Measurements from ENCODE around the gene MAD1L1. TPM values are rescaled to one million over a fixed set of nuclear protein-coding genes. Genes with fewer than 3 reads are reported as not detected.

Gene MAD1L1
- total and polyA plus RNA-seq, 4 donors, result 43.0 to 54.9 (median 49.9) TPM

GRCh38 chr7:2086229-2086628 lies 146.5 kb downstream of the MAD1L1 start:
- Histone ChIP-seq H3K9me3 (ENCODE audit: control insufficient read depth in 4 of 4, insufficient read depth in 3 of 4, low read length in 3 of 4) (no peaks in the 10 kb centered on the region), H3K4me3 (no peak overlapping the region), H3K36me3 (ENCODE audit: control insufficient read depth in 4 of 4, insufficient read depth in 4 of 4, low read length in 4 of 4) (peaks cover 0 to 9% (median 0%) of the 10 kb centered on the region in 4 donors), H3K4me1 (ENCODE audit: control insufficient read depth in 5 of 5, insufficient read depth in 5 of 5, low read length in 5 of 5) (peaks cover 0 to 10% (median 0%) of the 10 kb centered on the region in 5 donors), H3K27me3 (ENCODE audit: control insufficient read depth in 3 of 3, insufficient read depth in 3 of 3, low read length in 2 of 3) (no peaks in the 10 kb centered on the region), H3K9ac (ENCODE audit: insufficient read depth in 1 of 2, low read length in 2 of 2) (no peak overlapping the region), H3K27ac (ENCODE audit: low read depth in 1 of 2, low read length in 1 of 2) (no peak overlapping the region)
- TF ChIP-seq CTCF (IDR thresholded peaks at IDR 0.05; ENCODE audit: control extremely low read depth, extremely low read depth), result no peak
- ATAC-seq (ENCODE audit: insufficient read depth, low FRiP score), result no peak
- DNase-seq, result no peak
- 89 to 93% methylated on average over 13 of the region's 13 CpGs for WGBS, 2 donors

- H3K9ac ChIP-seq (ENCODE audit: insufficient read depth in 1 of 2, low read length in 2 of 2), result no peak overlapping the region
- DNase-seq, result no peak
Measured at GRCh38 chr7:2085804-2086203, 146.9 kb downstream of the MAD1L1 start.

GRCh38 chr7:2084781-2085505 lies 147.8 kb downstream of the MAD1L1 start:
- Histone ChIP-seq H3K9ac (ENCODE audit: insufficient read depth in 1 of 2, low read length in 2 of 2) (no peak overlapping the region), H3K36me3 (ENCODE audit: control insufficient read depth in 4 of 4, insufficient read depth in 4 of 4, low read length in 4 of 4) (peaks cover 0 to 7% (median 0%) of the 10 kb centered on the region in 4 donors), H3K4me3 (no peak overlapping the region), H3K9me3 (ENCODE audit: control insufficient read depth in 4 of 4, insufficient read depth in 3 of 4, low read length in 3 of 4) (no peaks in the 10 kb centered on the region), H3K27ac (ENCODE audit: low read depth in 1 of 2, low read length in 1 of 2) (no peak overlapping the region), H3K4me1 (ENCODE audit: control insufficient read depth in 5 of 5, insufficient read depth in 5 of 5, low read length in 5 of 5) (peaks cover 0 to 10% (median 0%) of the 10 kb centered on the region in 5 donors), H3K27me3 (ENCODE audit: control insufficient read depth in 3 of 3, insufficient read depth in 3 of 3, low read length in 2 of 3) (no peaks in the 10 kb centered on the region)
- WGBS, 2 donors, result 81 to 91% methylated on average over 25 of the region's 25 CpGs
- ATAC-seq (ENCODE audit: insufficient read depth, low FRiP score) (no peak), DNase-seq (no peak)
- TF ChIP-seq CTCF (IDR thresholded peaks at IDR 0.05; ENCODE audit: control extremely low read depth, extremely low read depth), result no peak

More at GRCh38 chr7:2085804-2086203, 146.9 kb downstream of the MAD1L1 start:
- 97 to 98% methylated on average over 16 of the region's 16 CpGs for WGBS, 2 donors
- Histone ChIP-seq H3K4me1 (ENCODE audit: control insufficient read depth in 5 of 5, insufficient read depth in 5 of 5, low read length in 5 of 5) (peaks cover 0 to 10% (median 0%) of the 10 kb centered on the region in 5 donors), H3K4me3 (no peak overlapping the region), H3K27ac (ENCODE audit: low read depth in 1 of 2, low read length in 1 of 2) (no peak overlapping the region), H3K27me3 (ENCODE audit: control insufficient read depth in 3 of 3, insufficient read depth in 3 of 3, low read length in 2 of 3) (no peaks in the 10 kb centered on the region), H3K9me3 (ENCODE audit: control insufficient read depth in 4 of 4, insufficient read depth in 3 of 4, low read length in 3 of 4) (no peaks in the 10 kb centered on the region), H3K36me3 (ENCODE audit: control insufficient read depth in 4 of 4, insufficient read depth in 4 of 4, low read length in 4 of 4) (peaks cover 0 to 8% (median 0%) of the 10 kb centered on the region in 4 donors)
- TF ChIP-seq CTCF (IDR thresholded peaks at IDR 0.05; ENCODE audit: control extremely low read depth, extremely low read depth), result no peak
- no peak for ATAC-seq (ENCODE audit: insufficient read depth, low FRiP score)
